GM12891 (cell line): ENCODE measurements around the gene CCL23.

Source experiments
- POLR2A ChIP-seq: IDR thresholded peaks from 2 replicates; pipeline ENCODE4 v1.6.1; 2011; ENCODE audit warnings: low read depth, low read length, control low read depth
- POLR2AphosphoS5 ChIP-seq: IDR thresholded peaks from 2 replicates; pipeline ENCODE4 v1.6.1; 2011; ENCODE audit warnings: low read depth, low read length, control low read depth
- SPI1 ChIP-seq: IDR thresholded peaks from 2 replicates; pipeline ENCODE4 v1.6.1; 2011; ENCODE audit warnings: low read depth, low read length, control low read depth

DNA sequence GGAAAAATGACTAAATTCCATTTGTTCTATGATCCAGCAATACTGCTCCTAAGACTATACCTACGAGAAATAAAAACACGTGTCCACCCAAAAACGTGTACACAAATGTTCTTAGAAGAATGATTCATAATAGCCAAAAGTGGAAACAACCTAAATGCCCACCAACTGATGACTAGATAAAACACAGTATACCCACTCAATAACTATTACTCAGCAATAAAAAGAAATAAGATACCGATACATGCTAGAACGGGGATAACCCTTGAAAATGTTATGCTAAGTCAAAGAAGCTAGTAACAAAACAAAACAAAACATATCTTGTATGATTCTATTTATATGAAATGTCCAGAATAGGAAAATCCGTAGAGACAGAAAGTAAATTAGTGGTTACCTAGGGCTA lies 54.1 kb downstream of the CCL23 start:
- TF ChIP-seq SPI1 (no peak), POLR2A (no peak), POLR2AphosphoS5 (no peak)
